Astrocyte (in vitro differentiated cells and primary cell): ENCODE data around the gene CLEC4A. TPM values are rescaled to one million over a fixed set of nuclear protein-coding genes. Genes with fewer than 3 reads are reported as not detected.
A peak's percentile ranks its signal among the peaks of the same experiment; 100 is the strongest.

Source experiments
- DNase-seq: peaks from one replicate; pipeline ENCODE4 v3.0.0-alpha.2; 2010; ENCODE audit warnings: low read depth
- FAIRE-seq: peaks from 2 replicates; lab custom pipeline; 2011; peaks lifted over from hg19 to GRCh38; lab: Jason Lieb, UNC
- H2AFZ ChIP-seq: 2 replicates; pipeline ENCODE4 v1.6.0; 2012; ENCODE audit warnings: low read depth, low read length, inconsistent platforms
- H3K27ac ChIP-seq: 2 replicates; pipeline ENCODE4 v1.5.1; 2011; ENCODE audit warnings: low read depth, low read length, inconsistent platforms
- H3K27me3 ChIP-seq: 2 replicates; pipeline ENCODE4 v1.6.0; 2011; ENCODE audit warnings: low read length, inconsistent platforms; ENCODE audit not compliant: insufficient read depth
- H3K36me3 ChIP-seq: 2 replicates; pipeline ENCODE4 v1.5.1; 2011; ENCODE audit warnings: low read length, inconsistent platforms; ENCODE audit not compliant: insufficient read depth
- H3K4me1 ChIP-seq: 2 replicates; pipeline ENCODE4 v1.5.1; 2011; ENCODE audit warnings: low read length, inconsistent platforms; ENCODE audit not compliant: insufficient read depth
- H3K4me2 ChIP-seq: 2 replicates; pipeline ENCODE4 v1.6.0; 2012; ENCODE audit warnings: low read length, inconsistent platforms
- H3K4me3 ChIP-seq: 2 replicates; pipeline ENCODE4 v1.5.1; 2011; ENCODE audit warnings: low read depth, mild to moderate bottlenecking, low read length, inconsistent platforms; ENCODE audit not compliant: insufficient read depth
- H3K79me2 ChIP-seq: 2 replicates; pipeline ENCODE4 v1.6.0; 2012; ENCODE audit warnings: mild to moderate bottlenecking, low read length, inconsistent platforms; ENCODE audit not compliant: insufficient read depth
- H3K9ac ChIP-seq: 2 replicates; pipeline ENCODE4 v1.6.0; 2012; ENCODE audit warnings: mild to moderate bottlenecking, low read length, inconsistent platforms
- H3K9me3 ChIP-seq: 2 replicates; pipeline ENCODE4 v1.5.1; 2012; ENCODE audit warnings: low read depth, mild to moderate bottlenecking, low read length, inconsistent platforms; ENCODE audit not compliant: insufficient read depth
- H4K20me1 ChIP-seq: 2 replicates; pipeline ENCODE4 v1.6.0; 2012; ENCODE audit warnings: low read length, inconsistent platforms; ENCODE audit not compliant: insufficient read depth
- H3K27ac Mint-ChIP-seq: one replicate; pipeline ENCODE4 v1.8.0; 2021; ENCODE audit warnings: mild to moderate bottlenecking, mixed read lengths; ENCODE audit not compliant: unreplicated experiment
- H3K27me3 Mint-ChIP-seq: one replicate; pipeline ENCODE4 v1.8.0; 2021; ENCODE audit warnings: low read depth, mixed read lengths; ENCODE audit not compliant: unreplicated experiment
- H3K36me3 Mint-ChIP-seq: one replicate; pipeline ENCODE4 v1.8.0; 2021; ENCODE audit warnings: low read depth, mixed read lengths; ENCODE audit not compliant: unreplicated experiment
- H3K4me1 Mint-ChIP-seq: one replicate; pipeline ENCODE4 v1.8.0; 2021; ENCODE audit warnings: low read depth, mixed read lengths; ENCODE audit not compliant: unreplicated experiment
- H3K4me3 Mint-ChIP-seq: one replicate; pipeline ENCODE4 v1.8.0; 2021; ENCODE audit warnings: mild to moderate bottlenecking, moderate library complexity, mixed read lengths; ENCODE audit not compliant: unreplicated experiment
- H3K9me3 Mint-ChIP-seq: one replicate; pipeline ENCODE4 v1.8.0; 2021; ENCODE audit warnings: mild to moderate bottlenecking, mixed read lengths; ENCODE audit not compliant: unreplicated experiment
- CTCF ChIP-seq: IDR thresholded peaks from 2 replicates; pipeline ENCODE4 v1.5.1; 2011; ENCODE audit warnings: low read depth, mild to moderate bottlenecking, inconsistent platforms, low read length, moderate library complexity; ENCODE audit not compliant: insufficient read depth
- EZH2 ChIP-seq: IDR thresholded peaks from 2 replicates; pipeline ENCODE4 v1.6.1; 2012; ENCODE audit warnings: mild to moderate bottlenecking, low read length, inconsistent platforms; ENCODE audit not compliant: insufficient read depth
- total RNA-seq: library from RNA; stranded (reverse); gene quantifications from 2 replicates; pipeline ENCODE4 v1.2.1, GENCODE V29; 2021

Gene CLEC4A
- total RNA-seq, 1 donor from 2014 or later = 0.32 TPM

- H3K27ac ChIP-seq = peak overlapping the region; percentile 22
These were observed 23.0 kb downstream of the CLEC4A start for GRCh38 chr12:8146442-8146771.

GRCh38 chr12:8154526-8154925 lies 31.1 kb downstream of the CLEC4A start:
- Histone ChIP-seq H4K20me1 (no peaks in the 10 kb centered on the region), H3K4me3 (no peak overlapping the region), H3K4me1 (peaks cover 12% of the 10 kb centered on the region), H3K27me3 (no peaks in the 10 kb centered on the region), H3K79me2 (no peaks in the 10 kb centered on the region), H3K36me3 (no peaks in the 10 kb centered on the region), H2AFZ (no peak overlapping the region), H3K9me3 (no peaks in the 10 kb centered on the region), H3K9ac (no peak overlapping the region), H3K27ac (no peak overlapping the region), H3K4me2 (no peak overlapping the region)
- DNase-seq (peak; percentile 6), FAIRE-seq (no peak)
- Mint-ChIP-seq H3K27ac (no peak overlapping the region), H3K4me3 (no peak overlapping the region), H3K4me1 (peaks cover 29% of the 10 kb centered on the region), H3K36me3 (no peaks in the 10 kb centered on the region), H3K27me3 (no peaks in the 10 kb centered on the region), H3K9me3 (peaks cover 5% of the 10 kb centered on the region)
- TF ChIP-seq EZH2 (no peak), CTCF (no peak)

More at GRCh38 chr12:8146442-8146771, 23.0 kb downstream of the CLEC4A start:
- FAIRE-seq = no peak
- Histone ChIP-seq H3K27me3 (no peaks in the 10 kb centered on the region), H3K4me1 (peaks cover 9% of the 10 kb centered on the region), H3K9me3 (no peaks in the 10 kb centered on the region), H3K36me3 (no peaks in the 10 kb centered on the region), H2AFZ (peak overlapping the region; percentile 87), H3K4me2 (peak overlapping the region; percentile 85), H4K20me1 (no peaks in the 10 kb centered on the region), H3K9ac (peak overlapping the region; percentile 51), H3K4me3 (peak overlapping the region; percentile 21), H3K79me2 (no peaks in the 10 kb centered on the region)
- Mint-ChIP-seq H3K4me1 (no peaks in the 10 kb centered on the region), H3K27me3 (peaks cover 3% of the 10 kb centered on the region), H3K36me3 (peaks cover 7% of the 10 kb centered on the region), H3K27ac (peak overlapping the region; percentile 19), H3K9me3 (peaks cover 19% of the 10 kb centered on the region), H3K4me3 (no peak overlapping the region)
- TF ChIP-seq EZH2 (no peak), CTCF (no peak)
- no peak for DNase-seq

GRCh38 chr12:8156416-8156815 lies 33.0 kb downstream of the CLEC4A start:
- Histone ChIP-seq H3K9ac (peak overlapping the region; percentile 29), H3K36me3 (no peaks in the 10 kb centered on the region), H2AFZ (peak overlapping the region; percentile 25), H3K79me2 (no peaks in the 10 kb centered on the region), H3K27me3 (no peaks in the 10 kb centered on the region), H3K4me3 (no peak overlapping the region), H3K27ac (peak overlapping the region; percentile 65), H3K4me1 (peaks cover 12% of the 10 kb centered on the region), H3K9me3 (no peaks in the 10 kb centered on the region), H3K4me2 (peak overlapping the region; percentile 68), H4K20me1 (no peaks in the 10 kb centered on the region)
- Mint-ChIP-seq H3K4me1 (peaks cover 29% of the 10 kb centered on the region), H3K36me3 (no peaks in the 10 kb centered on the region), H3K9me3 (peaks cover 6% of the 10 kb centered on the region), H3K4me3 (no peak overlapping the region), H3K27ac (peak overlapping the region; percentile 86), H3K27me3 (no peaks in the 10 kb centered on the region)
- TF ChIP-seq EZH2 (no peak), CTCF (no peak)
- FAIRE-seq (no peak), DNase-seq (no peak)
